NCI-H526 treated with DMSO at 0.1 percent for 48 hours (cell line): ENCODE data around the gene ACAD11.

Source experiments
- DNase-seq: peaks from one replicate; lab custom pipeline; 2025; lab: John Stamatoyannopoulos, UW

Gene ACAD11

DNA sequence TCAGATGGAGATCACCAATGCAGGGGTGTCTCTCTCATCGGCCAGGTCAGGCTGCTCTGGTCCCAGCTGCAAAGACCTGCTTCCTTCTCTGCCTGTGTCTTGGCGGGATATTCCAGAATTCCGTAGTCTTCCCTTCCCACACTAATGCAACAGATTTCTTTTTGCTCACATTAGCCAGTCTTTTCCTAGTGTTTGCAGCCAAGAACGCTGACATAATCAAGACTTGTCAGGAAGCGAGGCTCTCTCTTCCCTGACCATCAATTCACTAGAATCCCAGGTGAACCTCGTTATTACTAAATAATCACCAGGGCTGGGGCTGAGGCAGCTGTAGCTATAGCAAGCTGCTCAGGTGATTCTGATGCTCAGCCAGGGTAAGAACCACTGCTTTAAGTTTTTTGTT, 105.8 kb downstream of the ACAD11 start:
- no peak for DNase-seq

GRCh38 chr3:132550579-132551305, 108.9 kb downstream of the ACAD11 start:
- DNase-seq = no peak

DNA sequence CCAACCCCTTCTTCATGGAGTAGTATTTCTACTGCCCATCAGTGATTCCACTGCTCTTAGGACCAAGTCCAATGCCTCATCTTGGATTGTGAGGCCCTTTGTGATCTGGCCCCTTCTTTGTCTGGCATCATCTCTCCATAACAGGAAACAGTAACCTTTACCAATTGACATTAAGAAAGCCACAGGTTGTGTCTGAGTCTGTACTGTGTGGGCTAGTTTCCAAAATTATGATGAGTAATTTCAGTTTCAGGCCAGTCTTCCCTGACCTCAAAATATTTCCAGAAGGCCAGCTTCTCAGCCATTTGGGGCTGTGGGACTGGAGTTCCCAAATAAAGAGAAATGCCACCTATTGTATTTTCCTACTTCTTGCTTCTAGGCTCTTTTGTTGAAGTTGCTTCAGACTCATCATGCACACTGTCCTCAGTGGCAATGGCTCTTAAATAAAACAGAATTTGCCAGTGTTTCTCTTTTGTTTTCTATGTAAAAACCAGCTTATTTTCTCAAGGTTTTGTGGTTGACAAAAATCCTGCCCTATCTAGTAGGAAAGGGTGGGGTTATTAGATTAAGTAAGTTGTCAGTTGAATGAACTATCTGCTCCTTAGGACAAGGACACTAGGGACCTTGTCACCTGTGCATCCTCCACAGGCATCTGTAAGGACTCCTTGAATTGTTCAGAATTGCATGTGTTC, 109.6 kb downstream of the ACAD11 start:
- no peak for DNase-seq

DNA sequence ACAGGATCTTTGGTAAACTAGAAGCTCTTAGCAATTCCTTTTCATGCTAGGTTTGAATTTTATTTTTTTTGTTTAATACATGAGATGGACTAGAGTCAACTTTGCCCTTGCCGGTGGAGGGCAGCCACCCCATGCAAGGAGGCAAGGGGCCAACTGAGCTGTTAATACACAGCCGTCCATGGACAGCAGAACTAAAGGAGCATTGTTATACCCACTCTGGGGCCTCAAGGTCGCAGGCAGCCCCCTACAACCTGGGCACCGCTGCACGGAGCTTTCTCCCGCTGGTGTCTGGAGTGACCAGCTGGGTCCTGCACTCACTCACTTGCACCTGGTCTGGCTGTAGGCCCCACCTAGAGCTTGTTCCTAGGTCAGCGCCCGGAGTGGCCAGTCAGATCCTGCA, 110.4 kb downstream of the ACAD11 start:
- no peak for DNase-seq

DNA sequence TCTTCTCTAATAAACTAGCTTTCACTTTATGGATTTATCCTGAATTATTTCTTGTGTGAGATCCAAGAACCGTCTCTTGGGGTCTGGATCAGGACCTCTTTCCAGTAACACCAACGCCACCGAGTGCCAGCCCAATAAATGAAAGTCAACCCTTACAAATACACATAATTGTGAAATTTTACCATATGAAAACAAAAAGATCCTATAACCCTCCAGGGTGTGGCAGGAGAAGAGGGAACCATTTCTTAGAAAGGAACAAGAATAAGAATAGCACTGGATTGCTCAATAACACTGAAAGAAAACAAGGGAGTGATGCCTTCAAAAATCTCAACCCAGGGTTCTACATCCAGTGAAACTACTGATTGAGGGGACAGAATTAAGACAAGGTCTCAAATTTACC, 114.1 kb downstream of the ACAD11 start:
- DNase-seq = no peak

GRCh38 chr3:132544130-132544529, 115.5 kb downstream of the ACAD11 start:
- DNase-seq = no peak

DNA sequence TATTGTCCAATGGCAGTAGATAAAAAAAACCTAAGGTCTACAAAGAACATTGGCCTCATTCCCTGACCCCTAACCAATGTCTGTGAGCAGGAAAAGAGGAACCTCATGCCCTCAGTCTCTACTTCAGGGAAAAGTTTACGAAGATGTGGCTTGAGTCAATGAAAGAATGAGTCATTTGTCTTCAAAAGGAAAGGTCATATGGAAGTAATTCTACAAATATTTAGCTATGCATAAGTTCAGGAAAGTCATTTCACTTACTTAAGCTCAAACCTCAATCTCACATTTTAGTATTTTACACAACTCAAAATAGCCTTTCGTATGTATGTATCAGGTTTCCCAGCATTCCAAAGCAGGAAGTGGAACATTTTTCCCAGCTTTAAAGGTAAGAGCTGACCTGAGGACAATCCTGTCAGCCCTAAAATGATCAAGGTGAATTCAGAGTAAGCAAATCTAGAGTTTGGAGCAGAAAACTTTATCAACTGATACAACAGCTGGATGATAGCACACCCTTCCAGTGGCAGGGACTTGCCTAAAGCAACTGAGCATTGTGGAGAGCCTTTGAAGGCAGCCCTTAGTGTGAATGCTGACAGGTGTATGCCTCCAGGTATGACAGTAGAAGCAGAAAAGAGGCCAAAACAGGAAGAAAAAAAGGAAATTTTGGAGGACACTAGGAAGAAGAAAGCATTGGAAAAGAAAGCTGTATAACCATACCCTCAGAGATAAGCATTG, 116.4 kb downstream of the ACAD11 start:
- DNase-seq = no peak

DNA sequence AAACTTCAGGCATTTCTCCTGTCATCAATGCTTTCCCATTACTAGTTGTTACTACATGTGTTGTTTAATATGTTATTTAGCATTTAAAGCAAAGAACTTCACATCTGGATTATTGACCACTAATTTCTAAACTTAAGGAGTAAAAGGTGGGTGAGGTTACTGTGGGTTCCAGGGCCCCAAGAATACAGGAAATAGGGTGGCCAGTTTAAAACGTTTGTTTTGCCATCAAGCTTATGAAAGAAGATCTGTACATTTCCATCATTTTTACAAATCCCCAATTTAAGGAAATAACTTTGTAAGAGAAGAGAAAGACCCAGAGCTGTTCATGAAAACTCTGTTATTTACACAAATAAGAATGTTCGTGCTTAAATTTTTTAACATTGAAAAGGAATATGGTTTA, 117.0 kb downstream of the ACAD11 start:
- DNase-seq = no peak

GRCh38 chr3:132539681-132540080, 119.9 kb downstream of the ACAD11 start:
- no peak for DNase-seq

DNA sequence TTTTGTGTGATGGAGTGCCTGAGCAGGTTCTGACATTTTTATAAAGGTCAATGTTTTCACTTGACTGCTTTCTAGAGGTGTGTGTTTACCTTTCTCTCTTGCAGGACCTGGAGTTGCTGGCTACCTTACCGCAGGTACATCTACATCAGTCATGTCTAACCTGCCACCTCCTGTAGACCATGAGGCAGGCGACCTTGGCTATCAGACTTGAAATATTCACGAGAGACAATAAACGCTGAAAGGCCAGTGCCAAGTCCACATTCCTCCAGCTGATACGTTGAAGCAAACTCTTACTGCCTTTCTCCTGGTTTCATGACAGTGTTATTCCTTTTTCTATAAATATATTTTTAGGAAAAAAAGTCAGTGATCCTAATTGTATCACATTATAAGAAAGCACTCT, 121.5 kb downstream of the ACAD11 start:
- no peak for DNase-seq

DNA sequence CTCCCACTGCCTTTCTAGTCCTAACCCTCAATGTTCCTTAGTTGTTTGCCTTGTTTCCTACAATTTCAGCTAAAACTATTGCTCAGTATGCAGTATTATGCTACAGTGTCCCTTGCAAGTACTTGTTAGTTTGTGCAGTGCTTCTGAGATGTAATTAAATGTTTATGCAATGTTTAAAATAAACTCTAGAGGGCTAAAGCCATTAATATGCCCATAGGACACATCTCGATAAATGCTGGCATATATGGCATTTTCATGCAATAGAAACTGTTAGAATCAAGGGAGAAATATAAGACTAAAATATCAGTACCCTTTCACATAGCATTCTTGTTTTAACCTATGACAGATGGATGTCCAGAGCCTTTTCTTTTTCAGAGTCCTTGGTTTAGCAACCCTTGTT, 122.3 kb downstream of the ACAD11 start:
- no peak for DNase-seq

- DNase-seq = no peak
Measured at GRCh38 chr3:132536442-132537153, 123.0 kb downstream of the ACAD11 start.

DNA sequence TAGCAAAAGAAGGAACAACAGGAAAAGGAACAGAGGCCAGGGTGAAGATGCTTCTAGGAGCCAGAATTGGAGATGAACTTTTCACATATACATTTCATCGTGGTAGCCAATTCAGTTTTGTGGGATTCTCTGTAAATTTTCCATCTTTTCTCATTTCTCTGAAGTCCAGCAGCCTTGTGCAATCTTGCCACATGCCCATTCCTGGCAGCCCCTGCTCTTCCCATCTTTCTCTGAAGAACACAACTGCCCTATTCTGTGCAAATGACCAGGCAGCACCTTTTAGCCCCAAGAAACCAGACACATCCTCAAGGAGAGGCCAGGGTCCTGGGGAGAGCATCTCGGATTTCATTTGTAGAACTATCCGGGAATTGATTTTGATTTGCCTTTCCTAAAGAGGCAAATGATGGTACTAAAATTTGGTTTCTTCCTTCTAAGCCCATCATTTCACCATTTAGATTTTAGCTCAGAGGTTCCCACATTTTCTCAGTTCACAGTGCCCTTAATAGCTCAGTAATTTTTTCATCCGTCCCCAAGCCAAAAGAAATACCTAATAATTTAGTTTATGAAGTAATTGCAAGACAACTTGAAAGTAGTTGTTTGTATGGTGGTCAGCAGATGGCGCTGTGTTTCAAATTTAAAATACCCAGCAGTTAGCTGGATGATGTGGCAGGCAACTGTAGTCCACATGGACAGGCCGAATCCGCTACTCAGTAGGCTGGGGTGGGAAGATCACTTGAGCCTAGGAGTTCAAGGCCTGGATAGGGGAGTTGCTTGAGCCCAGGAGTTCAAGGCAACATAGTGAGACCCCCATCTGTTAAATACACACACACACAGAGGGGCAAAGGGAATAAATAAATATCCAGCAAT, 123.8 kb downstream of the ACAD11 start:
- peak; percentile 48 for DNase-seq

DNA sequence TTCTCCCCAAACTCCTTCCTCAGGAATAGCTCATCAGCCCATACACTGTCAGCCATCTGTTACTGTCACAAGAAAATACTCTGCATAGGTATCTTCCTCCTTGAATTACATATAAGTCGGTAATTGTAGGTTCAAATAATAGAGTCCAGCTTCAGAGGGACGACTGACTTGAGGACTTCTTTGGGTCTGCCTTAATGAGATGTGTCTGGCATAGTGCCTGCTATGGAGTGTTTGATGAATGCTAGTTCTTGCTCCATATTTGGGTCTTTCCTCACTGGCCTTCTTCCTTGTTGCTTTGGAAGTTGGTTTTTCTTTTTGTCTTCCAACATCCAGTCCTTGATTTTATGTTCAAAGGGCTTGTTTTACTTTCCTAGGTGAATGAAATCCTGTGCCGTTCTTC, 129.0 kb downstream of the ACAD11 start:
- no peak for DNase-seq

DNA sequence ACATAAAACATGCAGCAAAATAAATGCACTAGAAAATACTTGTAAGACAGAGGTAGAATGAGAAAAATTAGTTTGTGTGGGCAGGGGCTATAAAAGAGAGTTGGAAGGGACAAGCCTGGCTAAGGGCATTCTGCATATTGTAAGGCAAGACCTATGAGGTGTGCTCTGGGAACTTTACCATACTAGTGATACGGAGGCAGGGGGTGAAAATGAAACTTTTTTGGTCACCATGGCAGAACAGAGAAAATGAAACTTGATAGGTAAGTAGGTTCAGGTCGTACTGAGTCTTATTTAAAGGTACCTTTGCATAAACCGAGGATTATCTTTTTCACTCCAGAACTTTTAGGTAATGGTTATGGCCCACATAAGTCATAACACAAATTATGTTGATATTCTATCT, 137.3 kb downstream of the ACAD11 start:
- no peak for DNase-seq

- no peak for DNase-seq
Measured at GRCh38 chr3:132521901-132522300, 137.7 kb downstream of the ACAD11 start.

GRCh38 chr3:132519914-132520313, 139.7 kb downstream of the ACAD11 start:
- DNase-seq = no peak

DNA sequence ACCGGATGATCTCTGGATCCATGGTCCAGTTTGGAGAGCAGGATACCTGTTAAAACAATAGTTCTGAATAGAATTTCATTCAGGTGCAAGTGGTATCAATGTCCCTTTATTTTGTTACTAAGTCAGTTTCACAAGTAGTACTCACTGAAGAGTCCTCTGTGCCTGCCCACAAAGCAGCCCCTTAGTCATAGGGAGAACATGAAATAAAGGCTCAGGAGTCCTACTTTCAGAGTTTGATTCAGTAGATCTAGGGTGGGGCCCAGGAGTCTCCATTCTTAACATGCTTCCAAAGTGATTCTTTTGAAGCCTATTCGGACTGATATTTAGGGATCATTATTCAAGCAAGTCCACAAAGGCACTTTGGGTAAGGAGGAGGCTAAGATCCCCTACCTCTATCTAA, 142.3 kb downstream of the ACAD11 start:
- DNase-seq = no peak

DNA sequence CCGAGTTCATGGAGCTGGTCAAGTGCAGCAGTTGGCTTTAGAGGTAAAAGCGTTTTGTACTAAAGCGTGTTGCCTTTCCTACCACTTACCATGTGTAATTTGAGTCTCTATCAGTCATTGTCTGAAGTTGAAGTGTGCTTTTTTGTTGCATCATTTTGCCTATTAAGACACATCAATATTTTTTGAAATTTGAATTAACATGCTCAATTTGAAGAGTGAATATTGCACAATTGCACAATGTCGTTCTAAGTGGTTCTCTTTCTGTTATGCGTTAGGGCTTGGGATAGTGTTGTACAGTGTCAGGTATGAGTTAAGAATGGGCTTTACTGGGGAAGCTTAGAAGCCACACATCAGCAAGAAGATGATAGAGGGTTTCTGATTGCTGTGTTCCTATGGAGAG, 146.6 kb downstream of the ACAD11 start:
- DNase-seq = no peak

DNA sequence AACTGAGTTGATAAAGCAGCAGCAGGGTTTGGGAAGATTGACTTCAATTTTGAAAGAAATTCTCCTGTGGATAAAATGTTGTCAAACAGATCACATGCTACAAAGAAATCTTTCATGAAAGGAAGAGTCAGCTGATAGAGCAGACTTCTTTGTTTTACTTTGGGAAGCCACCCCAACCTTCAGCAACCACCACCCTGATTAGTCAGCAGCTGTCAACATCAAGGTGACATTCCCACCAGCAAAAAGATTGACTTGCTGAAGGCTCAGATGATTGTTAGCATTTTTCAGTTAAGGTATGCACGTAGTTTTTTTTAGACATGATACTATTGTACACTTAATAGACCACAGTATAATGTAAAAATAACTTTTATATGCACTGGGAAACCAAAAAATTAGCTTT, 150.1 kb downstream of the ACAD11 start:
- no peak for DNase-seq

DNA sequence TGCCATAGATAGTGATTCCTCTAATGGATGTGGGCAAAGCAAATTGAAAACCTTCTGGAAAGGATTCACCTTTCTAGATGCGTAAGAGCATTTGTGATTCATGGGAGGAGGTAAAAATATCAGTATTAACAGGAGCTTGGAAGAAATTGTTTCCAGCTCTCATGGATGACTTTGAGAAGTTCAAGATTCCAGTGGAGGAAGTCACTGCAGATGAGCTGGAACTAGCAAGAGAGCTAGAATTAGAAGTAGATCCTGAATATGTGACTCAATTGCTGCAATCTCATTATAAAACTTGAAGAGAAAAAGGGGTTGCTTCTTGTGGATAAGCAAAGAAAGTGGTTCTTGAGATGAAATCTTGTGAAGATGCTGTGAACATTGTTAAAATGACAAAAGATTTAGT, 150.5 kb downstream of the ACAD11 start:
- DNase-seq = no peak
